Esophagus muscularis mucosa (tissue), 4 donors: ENCODE data around the gene SLC23A3.

Source experiments
- CTCF ChIP-seq, 3 experiments: fragments of 200-600 bp in 2 of 3; fragments of 450-650 bp in 1 of 3; sonication (generic) in 2 of 3; IDR thresholded peaks; one replicate each; pipeline ENCODE4 v1.5.1; 2017 to 2019; ENCODE audit warnings: antibody characterized with exemption in 3 of 3, mild to moderate bottlenecking in 2 of 3, moderate library complexity in 1 of 3
- EP300 ChIP-seq: sonication (generic); formaldehyde crosslinking; IDR thresholded peaks from one replicate; pipeline ENCODE4 v1.6.1; 2017; ENCODE audit warnings: antibody characterized with exemption
- POLR2A ChIP-seq: fragments of 450-650 bp; IDR thresholded peaks from one replicate; pipeline ENCODE4 v1.6.1; 2017; ENCODE audit warnings: antibody characterized with exemption, moderate library complexity, mild to moderate bottlenecking, low read depth
- POLR2AphosphoS5 ChIP-seq, 2 donors: sonication (generic); formaldehyde crosslinking; IDR thresholded peaks; one replicate each; pipeline ENCODE4 v1.6.1; 2017; ENCODE audit warnings: antibody characterized with exemption in 2 of 2

DNA sequence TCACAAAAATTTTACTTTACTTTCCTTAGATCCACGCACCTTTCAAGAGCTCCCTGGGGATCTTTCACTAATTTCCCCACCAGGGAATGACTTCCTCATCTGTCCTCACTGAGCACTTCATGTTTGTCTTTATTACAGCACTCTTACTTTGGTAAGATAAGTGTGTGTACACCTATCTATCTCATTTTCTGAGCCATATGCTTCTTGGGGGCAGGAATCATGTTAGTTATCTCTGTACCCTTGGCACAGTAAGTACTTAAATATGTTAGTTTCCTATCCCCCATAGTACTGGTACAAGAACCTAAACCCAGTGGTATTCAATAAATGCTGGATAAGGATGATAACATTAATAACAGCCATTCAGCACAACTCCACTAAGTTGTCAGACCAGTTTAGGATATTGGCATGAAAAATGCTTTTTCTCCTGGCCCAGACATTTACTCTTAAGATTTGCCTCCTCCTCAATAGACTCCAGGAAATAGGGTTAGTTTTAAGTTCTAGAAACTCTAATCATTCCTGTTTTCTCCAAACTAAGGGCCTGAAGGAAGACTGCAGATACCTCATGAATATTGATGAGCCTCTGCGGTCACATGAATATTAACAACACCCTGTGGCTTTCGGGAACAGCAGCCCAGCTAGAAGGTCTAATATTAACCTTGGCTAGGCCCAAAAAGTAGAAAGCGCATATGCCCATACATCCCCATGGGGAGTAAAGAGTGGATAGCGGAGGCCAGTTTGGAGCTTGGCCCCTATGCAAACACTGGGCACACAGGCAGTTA, 47.4 kb downstream of the SLC23A3 start:
- TF ChIP-seq CTCF (IDR thresholded peaks at IDR 0.05): no peak
- TF ChIP-seq POLR2A: no peak
- no peak for TF ChIP-seq EP300
- no peak for TF ChIP-seq POLR2AphosphoS5 (IDR thresholded peaks at IDR 0.05)
